GM23338 (cell line): Measurements from ENCODE around the gene CAPN9. TPM values are rescaled to one million over a fixed set of nuclear protein-coding genes. Genes with fewer than 3 reads are reported as not detected.

Experiments used
- ATAC-seq: fragments of 200-7000 bp; cut with Tn5 transposase; 3 replicates; pipeline ENCODE4 v1.9.1; 2020
- DNase-seq: peaks from one replicate; pipeline ENCODE4 v3.0.0-alpha.2; 2015; ENCODE audit warnings: low spot score
- H2AFZ ChIP-seq: fragments of 200-600 bp; sonication (generic); 2 replicates; pipeline ENCODE4 v1.8.0; 2016; ENCODE audit warnings: antibody characterized with exemption, mild to moderate bottlenecking, moderate library complexity
- H3F3A ChIP-seq: fragments of 200-600 bp; sonication (generic); replicated peaks from 2 replicates; pipeline ENCODE4 v1.8.0; 2017; ENCODE audit warnings: antibody characterized with exemption, mixed run types, low read depth
- H3K27ac ChIP-seq: fragments of 200-600 bp; sonication (generic); 2 replicates; pipeline ENCODE4 v1.6.1; 2016; ENCODE audit warnings: low read depth
- H3K27me3 ChIP-seq: fragments of 200-600 bp; sonication (generic); 2 replicates; pipeline ENCODE4 v1.8.0; 2016; ENCODE audit warnings: mild to moderate bottlenecking, mixed run types, moderate library complexity; ENCODE audit not compliant: insufficient read depth
- H3K36me3 ChIP-seq: fragments of 200-600 bp; sonication (generic); 2 replicates; pipeline ENCODE4 v1.8.0; 2016; ENCODE audit warnings: mild to moderate bottlenecking; ENCODE audit not compliant: insufficient read depth
- H3K4me1 ChIP-seq: fragments of 200-600 bp; sonication (generic); 2 replicates; pipeline ENCODE4 v1.8.0; 2016; ENCODE audit warnings: mild to moderate bottlenecking, moderate library complexity; ENCODE audit not compliant: insufficient read depth
- H3K4me2 ChIP-seq: fragments of 200-600 bp; sonication (generic); 2 replicates; pipeline ENCODE4 v1.7.1; 2017; ENCODE audit warnings: mixed run types
- H3K4me3 ChIP-seq: fragments of 200-600 bp; sonication (generic); 2 replicates; pipeline ENCODE4 v1.6.1; 2016; ENCODE audit warnings: mixed run types
- H3K79me2 ChIP-seq: fragments of 200-600 bp; sonication (generic); replicated peaks from 2 replicates; pipeline ENCODE4 v1.8.0; 2017; ENCODE audit warnings: mild to moderate bottlenecking; ENCODE audit not compliant: insufficient read depth
- H3K9me2 ChIP-seq: fragments of 200-600 bp; sonication (generic); 2 replicates; pipeline ENCODE4 v1.8.0; 2017; ENCODE audit not compliant: insufficient read depth
- H4K20me1 ChIP-seq: fragments of 200-600 bp; sonication (generic); replicated peaks from 2 replicates; pipeline ENCODE4 v1.8.0; 2017; ENCODE audit warnings: mild to moderate bottlenecking; ENCODE audit not compliant: insufficient read depth
- H3K27ac Mint-ChIP-seq: 2 replicates; pipeline ENCODE4 v1.8.0; 2020; ENCODE audit warnings: inconsistent platforms, mild to moderate bottlenecking, moderate library complexity, mixed read lengths
- H3K27me3 Mint-ChIP-seq: 3 replicates; pipeline ENCODE4 v1.8.0; 2022; ENCODE audit warnings: low read depth, mild to moderate bottlenecking, moderate library complexity, mixed read lengths, inconsistent platforms; ENCODE audit not compliant: insufficient read depth, poor library complexity
- H3K36me3 Mint-ChIP-seq: 3 replicates; pipeline ENCODE4 v1.8.0; 2021; ENCODE audit warnings: low read depth, mild to moderate bottlenecking, inconsistent platforms, moderate library complexity, mixed read lengths
- H3K4me1 Mint-ChIP-seq: 3 replicates; pipeline ENCODE4 v1.8.0; 2020; ENCODE audit warnings: mild to moderate bottlenecking, inconsistent platforms, mixed read lengths
- H3K4me3 Mint-ChIP-seq: 3 replicates; pipeline ENCODE4 v1.8.0; 2021; ENCODE audit warnings: moderate library complexity, mild to moderate bottlenecking, inconsistent platforms, mixed read lengths
- H3K9me3 Mint-ChIP-seq: 3 replicates; pipeline ENCODE4 v1.8.0; 2020; ENCODE audit warnings: moderate library complexity, mild to moderate bottlenecking, inconsistent platforms, mixed read lengths
- ETS1 ChIP-seq: IDR thresholded peaks from 2 replicates; pipeline ENCODE4 v1.6.1; 2016; ENCODE audit warnings: antibody characterized with exemption
- JUNB ChIP-seq: IDR thresholded peaks from one replicate; pipeline ENCODE4 v1.6.1; 2016; ENCODE audit warnings: antibody characterized with exemption; ENCODE audit not compliant: unreplicated experiment
- NANOG ChIP-seq: IDR thresholded peaks from 2 replicates; pipeline ENCODE4 v1.6.1; 2016; ENCODE audit warnings: antibody characterized with exemption, borderline replicate concordance
- POLR2AphosphoS5 ChIP-seq: IDR thresholded peaks from 2 replicates; pipeline ENCODE4 v1.6.1; 2016; ENCODE audit warnings: antibody characterized with exemption, low read depth
- REST ChIP-seq: IDR thresholded peaks from one replicate; pipeline ENCODE4 v1.6.1; 2018; ENCODE audit warnings: antibody characterized with exemption; ENCODE audit not compliant: unreplicated experiment
- STAT1 ChIP-seq: IDR thresholded peaks from one replicate; pipeline ENCODE4 v1.6.1; 2016; ENCODE audit warnings: antibody characterized with exemption; ENCODE audit not compliant: unreplicated experiment
- ZNF114 ChIP-seq: fragments of 250-450 bp; sonication (Bioruptor Pico); IDR thresholded peaks from 2 replicates; pipeline ENCODE4 v1.5.0; 2020; ENCODE audit warnings: mild to moderate bottlenecking, moderate library complexity
- ZNF462 ChIP-seq: fragments of 250-450 bp; sonication (Bioruptor Pico); IDR thresholded peaks from 2 replicates; pipeline ENCODE4 v1.5.0; 2020; ENCODE audit warnings: mild to moderate bottlenecking, moderate library complexity
- polyA plus RNA-seq: library from polyadenylated mRNA; unstranded; fragments of >200 nt; fragmentation: Nextera tagmentation; extraction: Ambion mirVana; gene quantifications from 2 replicates; pipeline ENCODE4 v1.2.1, GENCODE V29; 2016
- total RNA-seq: library from RNA; depleted of rRNA; stranded (reverse); fragments of >200 nt; shearing (Covaris generic); gene quantifications from 2 replicates; pipeline ENCODE4 v1.2.3, GENCODE V29; 2014

The CAPN9 gene
- total and polyA plus RNA-seq, 2 experiments from 2014 or later, result 0.07 TPM; not detected in 1

GRCh38 chr1:230700132-230700531 lies 47.1 kb upstream of the CAPN9 start:
- Histone ChIP-seq H3K4me3 (no peak overlapping the region), H3K36me3 (no peaks in the 10 kb centered on the region), H3K27me3 (no peaks in the 10 kb centered on the region), H3K4me2 (no peak overlapping the region), H3K4me1 (no peaks in the 10 kb centered on the region), H3K79me2 (no peaks in the 10 kb centered on the region), H3K27ac (no peak overlapping the region), H2AFZ (no peak overlapping the region), H3F3A (no peaks in the 10 kb centered on the region), H3K9me2 (no peaks in the 10 kb centered on the region), H4K20me1 (no peaks in the 10 kb centered on the region)
- no peak overlapping the region for H3K27ac Mint-ChIP-seq
- peaks cover 7% of the 10 kb centered on the region for H3K4me1 Mint-ChIP-seq
- TF ChIP-seq STAT1 (no peak), REST (no peak)
- H3K36me3 Mint-ChIP-seq, result no peaks in the 10 kb centered on the region
- H3K9me3 Mint-ChIP-seq, result no peaks in the 10 kb centered on the region
- no peak for DNase-seq
- ATAC-seq, result no peak
- H3K4me3 Mint-ChIP-seq, result no peak overlapping the region
- peaks cover 6% of the 10 kb centered on the region for H3K27me3 Mint-ChIP-seq

- Mint-ChIP-seq H3K9me3 (no peaks in the 10 kb centered on the region), H3K4me1 (peaks cover 7% of the 10 kb centered on the region)
- no peak overlapping the region for H2AFZ ChIP-seq
Measured at GRCh38 chr1:230701434-230701833, 45.8 kb upstream of the CAPN9 start.

More at GRCh38 chr1:230701434-230701833, 45.8 kb upstream of the CAPN9 start:
- no peak for DNase-seq
- Histone ChIP-seq H3K27ac (no peak overlapping the region), H3K36me3 (no peaks in the 10 kb centered on the region), H3K27me3 (no peaks in the 10 kb centered on the region), H3K9me2 (no peaks in the 10 kb centered on the region), H3F3A (no peaks in the 10 kb centered on the region), H3K4me1 (no peaks in the 10 kb centered on the region), H3K79me2 (no peaks in the 10 kb centered on the region), H3K4me2 (no peak overlapping the region), H3K4me3 (no peak overlapping the region), H4K20me1 (no peaks in the 10 kb centered on the region)
- no peak overlapping the region for H3K4me3 Mint-ChIP-seq
- H3K27me3 Mint-ChIP-seq, result peaks cover 6% of the 10 kb centered on the region
- ATAC-seq, result no peak
- no peak for TF ChIP-seq NANOG
- no peak for TF ChIP-seq ZNF114
- no peak for TF ChIP-seq REST
- TF ChIP-seq ZNF462 (CRISPR knock-in tag), result no peak
- no peak for TF ChIP-seq ETS1
- no peak for TF ChIP-seq POLR2AphosphoS5
- no peak for TF ChIP-seq JUNB
- H3K27ac Mint-ChIP-seq, result no peak overlapping the region
- no peaks in the 10 kb centered on the region for H3K36me3 Mint-ChIP-seq
